Esophagus (tissue), 2 donors: ENCODE data around the gene EFS. TPM values are rescaled to one million over a fixed set of nuclear protein-coding genes. Genes with fewer than 3 reads are reported as not detected.

ENCODE experiments used
- H3K27ac ChIP-seq, 2 donors: one replicate each; pipeline ENCODE4 v1.5.1; 2013; ENCODE audit warnings: low read depth in 2 of 2, mild to moderate bottlenecking in 2 of 2, inconsistent platforms in 1 of 2, low read length in 1 of 2, moderate library complexity in 1 of 2
- H3K27me3 ChIP-seq, 2 donors: one replicate each; pipeline ENCODE4 v1.6.1; 2013; ENCODE audit warnings: low read length in 2 of 2, control low read depth in 1 of 2, mild to moderate bottlenecking in 1 of 2; ENCODE audit not compliant: insufficient read depth in 2 of 2, control insufficient read depth in 1 of 2
- H3K36me3 ChIP-seq, 2 donors: one replicate each; pipeline ENCODE4 v1.6.1; 2013; ENCODE audit warnings: low read length in 1 of 2; ENCODE audit not compliant: control insufficient read depth in 2 of 2, insufficient read depth in 2 of 2
- H3K4me1 ChIP-seq, 2 donors: one replicate each; pipeline ENCODE4 v1.6.1; 2013; ENCODE audit warnings: low read length in 1 of 2; ENCODE audit not compliant: control insufficient read depth in 2 of 2, insufficient read depth in 2 of 2
- H3K4me3 ChIP-seq, 2 donors: one replicate each; pipeline ENCODE4 v1.5.1; 2013; ENCODE audit warnings: low read length in 2 of 2, mild to moderate bottlenecking in 2 of 2, low read depth in 1 of 2, moderate library complexity in 1 of 2
- H3K9me3 ChIP-seq, 2 donors: one replicate each; pipeline ENCODE4 v1.6.1; 2013; ENCODE audit warnings: mild to moderate bottlenecking in 2 of 2, low read depth in 1 of 2, low read length in 1 of 2, moderate library complexity in 1 of 2; ENCODE audit not compliant: control insufficient read depth in 2 of 2, insufficient read depth in 1 of 2
- WGBS, 2 donors: extraction: QIAGEN DNeasy Blood & Tissue Kit; methylation state at CpG; one replicate each; pipeline ENCODE4 v1.1.7; 2013; 5-methylcytosine and 5-hydroxymethylcytosine counted together
- polyA plus RNA-seq, 2 donors: library from polyadenylated mRNA; stranded (reverse); fragments of 200-250 nt; gene quantifications; one replicate each; pipeline ENCODE4 v1.2.3, GENCODE V29; 2013
- donor health status: healthy with polysubstance abuse.
- donor health status: Bipolar disorder and iron deficiency.

EFS gene
- polyA plus RNA-seq = 10 to 100 TPM; 23.1 to 35.9 TPM

GRCh38 chr14:23365036-23365731 lies at the start of gene EFS:
Gene EFS (minus strand): TSS chr14:23365172. CDS start chr14:23365025, 147 bp downstream.
- WGBS, 2 donors = 2 to 4% methylated on average over 66 to 74 of the region's 74 CpGs
- Histone ChIP-seq H3K27ac (peak within 1 kb of the TSS; percentile 99 to 100), H3K4me1 (peaks cover 7 to 16% of the 10 kb centered on the region in 2 donors), H3K9me3 (no peaks in the 10 kb centered on the region), H3K36me3 (peaks cover 0 to 4% of the 10 kb centered on the region in 2 donors), H3K27me3 (no peaks in the 10 kb centered on the region), H3K4me3 (peak within 1 kb of the TSS; percentile 48 to 68)

GRCh38 chr14:23414254-23414653 lies 49.3 kb upstream of the EFS start:
- H3K27ac ChIP-seq = no peak overlapping the region
- H3K4me1 ChIP-seq = no peaks in the 10 kb centered on the region
- no peaks in the 10 kb centered on the region for H3K27me3 ChIP-seq
- no peak overlapping the region for H3K4me3 ChIP-seq
- 70 to 74% methylated on average over 3 of the region's 3 CpGs for WGBS, 2 donors
- H3K9me3 ChIP-seq = no peaks in the 10 kb centered on the region
- H3K36me3 ChIP-seq = no peaks in the 10 kb centered on the region

- H3K27me3 ChIP-seq = no peaks in the 10 kb centered on the region
- H3K9me3 ChIP-seq = no peaks in the 10 kb centered on the region
These were observed 48.7 kb upstream of the EFS start for GRCh38 chr14:23413681-23414080.

GRCh38 chr14:23411563-23412525 lies 46.9 kb upstream of the EFS start:
- no peak overlapping the region for H3K27ac ChIP-seq
- WGBS, 2 donors = 80 to 83% methylated on average over 14 of the region's 14 CpGs
- H3K4me3 ChIP-seq = no peak overlapping the region
- no peaks in the 10 kb centered on the region for H3K36me3 ChIP-seq
- H3K9me3 ChIP-seq = no peaks in the 10 kb centered on the region
- H3K4me1 ChIP-seq = no peaks in the 10 kb centered on the region
- H3K27me3 ChIP-seq = no peaks in the 10 kb centered on the region

More at GRCh38 chr14:23413681-23414080, 48.7 kb upstream of the EFS start:
- no peak overlapping the region for H3K4me3 ChIP-seq
- 88 to 90% methylated on average over 15 to 16 of the region's 16 CpGs for WGBS, 2 donors
- H3K27ac ChIP-seq = no peak overlapping the region
- H3K4me1 ChIP-seq = no peaks in the 10 kb centered on the region
- no peaks in the 10 kb centered on the region for H3K36me3 ChIP-seq

GRCh38 chr14:23409966-23410635 lies 45.1 kb upstream of the EFS start:
- H3K4me1 ChIP-seq = no peaks in the 10 kb centered on the region

GRCh38 chr14:23409475-23409874 lies 44.5 kb upstream of the EFS start:
- no peak overlapping the region for H3K4me3 ChIP-seq
- 71 to 73% methylated on average over 2 of the region's 2 CpGs for WGBS, 2 donors
- no peaks in the 10 kb centered on the region for H3K27me3 ChIP-seq
- H3K9me3 ChIP-seq = no peaks in the 10 kb centered on the region
- H3K27ac ChIP-seq = no peak overlapping the region
- H3K4me1 ChIP-seq = no peaks in the 10 kb centered on the region
- no peaks in the 10 kb centered on the region for H3K36me3 ChIP-seq

More at GRCh38 chr14:23409966-23410635, 45.1 kb upstream of the EFS start:
- Histone ChIP-seq H3K4me3 (no peak overlapping the region), H3K27ac (no peak overlapping the region), H3K36me3 (no peaks in the 10 kb centered on the region), H3K27me3 (no peaks in the 10 kb centered on the region), H3K9me3 (no peaks in the 10 kb centered on the region)
- 81 to 82% methylated on average over 13 to 14 of the region's 14 CpGs for WGBS, 2 donors

GRCh38 chr14:23408307-23408630 lies 43.3 kb upstream of the EFS start:
- Histone ChIP-seq H3K27me3 (no peaks in the 10 kb centered on the region), H3K9me3 (no peaks in the 10 kb centered on the region), H3K36me3 (no peaks in the 10 kb centered on the region), H3K27ac (no peak overlapping the region), H3K4me3 (no peak overlapping the region), H3K4me1 (no peaks in the 10 kb centered on the region)
- WGBS, 2 donors = 53 to 66% methylated on average over 5 of the region's 5 CpGs

- H3K4me1 ChIP-seq = no peaks in the 10 kb centered on the region
- H3K9me3 ChIP-seq = no peaks in the 10 kb centered on the region
- H3K27ac ChIP-seq = no peak within 1 kb of the TSS
- H3K4me3 ChIP-seq = no peak within 1 kb of the TSS
- H3K36me3 ChIP-seq = no peaks in the 10 kb centered on the region
- 79 to 80% methylated on average over 15 of the region's 15 CpGs for WGBS, 2 donors
- no peaks in the 10 kb centered on the region for H3K27me3 ChIP-seq
These were observed 42.7 kb upstream of the EFS start, which contains the start of gene MYH6 for GRCh38 chr14:23407516-23408306. Gene MYH6 (minus strand): TSS chr14:23408273. CDS start chr14:23407223, 1,050 bp downstream.
